A549 (cell line): ENCODE results near the gene RASD2. TPM values are rescaled to one million over a fixed set of nuclear protein-coding genes. Genes with fewer than 3 reads are reported as not detected.

ENCODE experiments used
- ATAC-seq, 2 experiments: fragments of 200-7000 bp in 1 of 2; fragments of >200 bp in 1 of 2; cut with Nextera tagmentation in 1 of 2; cut with Tn5 transposase in 1 of 2; 3 replicates each; pipeline versions ENCODE4 v1.8.0 to v1.9.1; 2018 to 2020; ENCODE audit warnings: mild to moderate bottlenecking in 1 of 2, moderate library complexity in 1 of 2
- CTCF ChIA-PET: fragments of 300-600 bp; sonication (Branson Sonifier 250); formaldehyde crosslinking; extraction: SDS; loops from one replicate; lab custom pipeline; 2021; ENCODE audit warnings: antibody characterized with exemption, inconsistent platforms; lab: Yijun Ruan, JAX
- POLR2A ChIA-PET: fragments of 350-600 bp; formaldehyde crosslinking; extraction: SDS; loops from one replicate; lab custom pipeline; 2021; ENCODE audit warnings: antibody characterized with exemption, inconsistent platforms; lab: Yijun Ruan, JAX
- DNase-seq, 2 experiments: peaks; one replicate each; pipeline versions ENCODE4 v3.0.0 to v3.0.0-alpha.2; 2011 to 2016; ENCODE audit warnings: low read depth in 1 of 2, low spot score in 1 of 2
- FAIRE-seq: peaks from 2 replicates; lab custom pipeline; 2011; peaks lifted over from hg19 to GRCh38; lab: Jason Lieb, UNC
- H3K27ac ChIP-seq, 2 experiments: fragments of >200 bp; sonication (Bioruptor Twin); formaldehyde crosslinking; 3 replicates each; pipeline ENCODE4 v1.5.1; 2016 to 2017
- H3K4me1 ChIP-seq: fragments of >200 bp; sonication (Bioruptor Twin); formaldehyde crosslinking; 3 replicates; pipeline ENCODE4 v1.6.1; 2016
- H3K4me2 ChIP-seq: fragments of >200 bp; sonication (Bioruptor Twin); formaldehyde crosslinking; 3 replicates; pipeline ENCODE4 v1.6.1; 2016
- H3K4me3 ChIP-seq: fragments of >200 bp; sonication (Bioruptor Twin); formaldehyde crosslinking; 3 replicates; pipeline ENCODE4 v1.5.1; 2016
- H3K9me3 ChIP-seq: fragments of >200 bp; sonication (Bioruptor Twin); formaldehyde crosslinking; 3 replicates; pipeline ENCODE4 v1.6.1; 2016
- BCL3 ChIP-seq: fragments of >200 bp; sonication (Bioruptor Twin); formaldehyde crosslinking; IDR thresholded peaks from 3 replicates; pipeline ENCODE4 v1.6.1; 2016
- E2F6 ChIP-seq: IDR thresholded peaks from 2 replicates; pipeline ENCODE4 v1.6.1; 2012; ENCODE audit warnings: low read depth, borderline replicate concordance
- ESRRA ChIP-seq: fragments of 150-350 bp; IDR thresholded peaks from 2 replicates; pipeline ENCODE4 v1.6.1; 2014; ENCODE audit warnings: mild to moderate bottlenecking, low read length, borderline replicate concordance
- FOSL2 ChIP-seq, 2 experiments: fragments of 450-650 bp in 1 of 2; fragments of >200 bp in 1 of 2; sonication (Bioruptor Twin) in 1 of 2; formaldehyde crosslinking; IDR thresholded peaks; 2 replicates each; pipeline versions ENCODE4 v1.5.0 to v1.6.1; 2016 to 2020; ENCODE audit warnings: mild to moderate bottlenecking in 1 of 2, moderate library complexity in 1 of 2
- FOXS1 ChIP-seq: fragments of 250-450 bp; sonication (Bioruptor Pico); IDR thresholded peaks from 2 replicates; pipeline ENCODE4 v1.5.0; 2020; ENCODE audit warnings: mild to moderate bottlenecking, moderate library complexity
- HMGXB4 ChIP-seq: fragments of 250-450 bp; sonication (Bioruptor Pico); IDR thresholded peaks from 2 replicates; pipeline ENCODE4 v1.5.0; 2021; ENCODE audit warnings: mild to moderate bottlenecking, moderate library complexity, borderline replicate concordance
- KDM1A ChIP-seq: fragments of 200-600 bp; sonication (generic); IDR thresholded peaks from 2 replicates; pipeline ENCODE4 v1.6.1; 2016; ENCODE audit warnings: low read depth, mild to moderate bottlenecking
- KDM5A ChIP-seq: fragments of 200-600 bp; sonication (generic); IDR thresholded peaks from 2 replicates; pipeline ENCODE4 v1.6.1; 2016; ENCODE audit warnings: antibody characterized with exemption, mild to moderate bottlenecking
- MAX ChIP-seq: IDR thresholded peaks from 2 replicates; pipeline ENCODE4 v1.6.1; 2012
- MAZ ChIP-seq: fragments of 150-350 bp; IDR thresholded peaks from 2 replicates; pipeline ENCODE4 v1.6.1; 2014; ENCODE audit warnings: antibody characterized with exemption, low read depth, low read length, borderline replicate concordance
- NFE2L2 ChIP-seq: fragments of 150-350 bp; conservative IDR thresholded peaks from 2 replicates; pipeline ENCODE4 v1.6.1; 2014; ENCODE audit warnings: low read length
- NPAS2 ChIP-seq: fragments of 250-450 bp; sonication (Bioruptor Pico); IDR thresholded peaks from 2 replicates; pipeline ENCODE4 v1.8.0; 2022; ENCODE audit warnings: mild to moderate bottlenecking, moderate library complexity, borderline replicate concordance
- RAD21 ChIP-seq, 2 experiments: fragments of >200 bp in 1 of 2; sonication (Bioruptor Twin) in 1 of 2; formaldehyde crosslinking in 1 of 2; IDR thresholded peaks in 1 of 2; conservative IDR thresholded peaks in 1 of 2; 2 replicates in 1 of 2; 3 replicates in 1 of 2; pipeline ENCODE4 v1.6.1; 2012 to 2018; ENCODE audit warnings: inconsistent platforms in 1 of 2
- RARB ChIP-seq: fragments of 250-450 bp; sonication (Bioruptor Pico); IDR thresholded peaks from 2 replicates; pipeline ENCODE4 v1.8.0; 2021; ENCODE audit warnings: mild to moderate bottlenecking, moderate library complexity
- RCOR1 ChIP-seq: fragments of 150-350 bp; IDR thresholded peaks from 2 replicates; pipeline ENCODE4 v1.6.1; 2014; ENCODE audit warnings: antibody characterized with exemption, low read length, low read depth
- RNF2 ChIP-seq: fragments of 200-600 bp; sonication (generic); IDR thresholded peaks from 2 replicates; pipeline ENCODE4 v1.6.1; 2016; ENCODE audit warnings: low read depth, mild to moderate bottlenecking, antibody characterized with exemption, moderate library complexity, borderline replicate concordance
- SREBF2 ChIP-seq: fragments of 450-650 bp; IDR thresholded peaks from 2 replicates; pipeline ENCODE4 v1.6.1; 2014; ENCODE audit warnings: mild to moderate bottlenecking, moderate library complexity
- USF2 ChIP-seq: fragments of 450-650 bp; IDR thresholded peaks from 2 replicates; pipeline ENCODE4 v1.6.1; 2014; ENCODE audit warnings: antibody characterized with exemption
- ZSCAN20 ChIP-seq: fragments of 250-450 bp; sonication (Bioruptor Pico); IDR thresholded peaks from 2 replicates; pipeline ENCODE4 v1.8.0; 2022; ENCODE audit warnings: mild to moderate bottlenecking, moderate library complexity
- WGBS: methylation state at CpG from one replicate; pipeline ENCODE4 v1.1.6; 2017; ENCODE audit errors: missing lambda C conversion rate; 5-methylcytosine and 5-hydroxymethylcytosine counted together
- polyA plus RNA-seq, 4 experiments: library from polyadenylated mRNA; depleted of rRNA in 3 of 4; stranded (reverse); fragments of >200 nt; fragmentation: RNase III in 1 of 4; extraction: RNeasy Plus Mini Kit Qiagen cat#74134 plus additional on column Dnase treatment in 1 of 4; gene quantifications; 2 replicates in 3 of 4; 3 replicates in 1 of 4; pipeline ENCODE4 v1.2.3, GENCODE V29; 2011 to 2017

Gene RASD2
- polyA plus RNA-seq, 2 of the 4 experiments (the other 2 are of a cell fraction), result 0.61 to 1.2 TPM

GRCh38 chr22:35560824-35561223 lies 20.2 kb downstream of the RASD2 start:
- WGBS, result 68% methylated on average over 1 of the region's 1 CpG
- CTCF ChIA-PET, result interaction anchor here (0.7 to 1.5 kb wide), 2 partner anchors 23 to 130 kb away, joined by 3 read pairs; no protein-coding TSS in a partner anchor

GRCh38 chr22:35561796-35562526 lies 21.3 kb downstream of the RASD2 start:
- FAIRE-seq (no peak), DNase-seq (peak; percentile 62 to 66), ATAC-seq (peak; percentile 78 to 90; a peak in 5 of 6 replicates)
- ChIA-PET POLR2A (no interaction called here), CTCF (interaction anchor here (0.6 to 0.7 kb wide), 3 partner anchors 22 to 193 kb away, joined by 3 to 4 read pairs (median 4); no protein-coding TSS in a partner anchor)
- WGBS, result 45% methylated on average over 20 of the region's 20 CpGs
- Histone ChIP-seq H3K4me1 (peaks cover 21% of the 10 kb centered on the region), H3K4me3 (no peak overlapping the region), H3K4me2 (peak overlapping the region; percentile 65), H3K9me3 (0 out of 3 replicates have a peak, but pooled peaks cover 4% of the 10 kb centered on the region), H3K27ac (peak overlapping the region; percentile 52 to 90)
- TF ChIP-seq MAX, result peak; percentile 62; the same call in 1 of the 2 replicates
- TF ChIP-seq HMGXB4 (CRISPR knock-in tag), result no peak
- peak; percentile 41; the same call in 1 of the 2 replicates for TF ChIP-seq FOSL2 (IDR thresholded peaks at IDR 0.05)
- peak; percentile 71 for TF ChIP-seq FOSL2 (CRISPR knock-in tag; IDR thresholded peaks at IDR 0.05)

More at GRCh38 chr22:35560824-35561223, 20.2 kb downstream of the RASD2 start:
- H3K4me3 ChIP-seq, result no peak overlapping the region
- TF ChIP-seq MAZ (no peak), E2F6 (no peak), HMGXB4 (CRISPR knock-in tag) (no peak), USF2 (no peak)
- TF ChIP-seq, all 56 proteins: peak for 0
- FAIRE-seq (no peak), DNase-seq (no peak), ATAC-seq (no peak)
- Histone ChIP-seq H3K4me2 (no peak overlapping the region), H3K4me1 (peaks cover 21% of the 10 kb centered on the region), H3K9me3 (0 out of 3 replicates have a peak, but pooled peaks cover 4% of the 10 kb centered on the region), H3K27ac (peak overlapping the region in 1 of 2 experiments; percentile 90; a peak in 3 of 6 replicates)
- POLR2A ChIA-PET, result no interaction called here

- Histone ChIP-seq H3K4me2 (peak overlapping the region; percentile 7; the same call in 1 of the 3 replicates), H3K4me1 (peaks cover 21% of the 10 kb centered on the region), H3K4me3 (no peak overlapping the region), H3K9me3 (0 out of 3 replicates have a peak, but pooled peaks cover 4% of the 10 kb centered on the region), H3K27ac (peak overlapping the region; percentile 24 to 90; a peak in 3 of 6 replicates)
- DNase-seq (no peak), ATAC-seq (no peak), FAIRE-seq (no peak)
- WGBS, result 82% methylated on average over 7 of the region's 7 CpGs
- TF ChIP-seq BCL3 (no peak), NFE2L2 (no peak), KDM5A (no peak), FOXS1 (no peak), KDM1A (no peak), RCOR1 (no peak), RNF2 (no peak), SREBF2 (no peak), NPAS2 (CRISPR knock-in tag) (no peak), ESRRA (no peak), ZSCAN20 (no peak), RARB (CRISPR knock-in tag) (no peak), RAD21 (conservative IDR thresholded peaks at IDR 0.05 in 1 of 2, IDR thresholded peaks at IDR 0.05 in 1 of 2) (no peak)
- POLR2A ChIA-PET, result no interaction called here
- CTCF ChIA-PET, result interaction anchor here (2.3 kb wide), 1 partner anchor 19 kb away, joined by 9 read pairs; no protein-coding TSS in a partner anchor
Measured at GRCh38 chr22:35563211-35563610, 22.6 kb downstream of the RASD2 start.
